Osteocyte (in vitro differentiated cells): ENCODE measurements around the gene HAPLN2. TPM values are rescaled to one million over a fixed set of nuclear protein-coding genes. Genes with fewer than 3 reads are reported as not detected.

Source experiments
- DNase-seq: peaks from one replicate; pipeline ENCODE4 v3.0.0; 2021; ENCODE audit warnings: mixed read lengths; ENCODE audit not compliant: unreplicated experiment; ENCODE audit errors: extremely low spot score
- H3K27ac Mint-ChIP-seq: one replicate; pipeline ENCODE4 v1.8.0; 2021; ENCODE audit warnings: mild to moderate bottlenecking, mixed read lengths; ENCODE audit not compliant: unreplicated experiment
- H3K27me3 Mint-ChIP-seq: one replicate; pipeline ENCODE4 v1.8.0; 2021; ENCODE audit warnings: mixed read lengths; ENCODE audit not compliant: unreplicated experiment
- H3K36me3 Mint-ChIP-seq: one replicate; pipeline ENCODE4 v1.8.0; 2021; ENCODE audit warnings: mixed read lengths; ENCODE audit not compliant: unreplicated experiment
- H3K4me1 Mint-ChIP-seq: one replicate; pipeline ENCODE4 v1.8.0; 2021; ENCODE audit warnings: mixed read lengths; ENCODE audit not compliant: unreplicated experiment
- H3K4me3 Mint-ChIP-seq: one replicate; pipeline ENCODE4 v1.8.0; 2021; ENCODE audit warnings: mild to moderate bottlenecking, moderate library complexity, mixed read lengths; ENCODE audit not compliant: unreplicated experiment
- H3K9me3 Mint-ChIP-seq: one replicate; pipeline ENCODE4 v1.8.0; 2021; ENCODE audit warnings: mixed read lengths; ENCODE audit not compliant: unreplicated experiment
- CTCF ChIP-seq: fragments of 200-600 bp; sonication (generic); IDR thresholded peaks from 2 replicates; pipeline ENCODE4 v1.5.0; 2021; ENCODE audit warnings: antibody characterized with exemption, mild to moderate bottlenecking, moderate library complexity
- total RNA-seq: library from RNA; stranded (reverse); gene quantifications from 2 replicates; pipeline ENCODE4 v1.2.1, GENCODE V29; 2021

HAPLN2 gene
- total RNA-seq, 1 donor from 2014 or later, result 0.35 TPM

GRCh38 chr1:156645056-156645455 lies 25.8 kb downstream of the HAPLN2 start:
- no peak overlapping the region for H3K4me3 Mint-ChIP-seq
- no peaks in the 10 kb centered on the region for H3K9me3 Mint-ChIP-seq
- H3K36me3 Mint-ChIP-seq, result no peaks in the 10 kb centered on the region
- TF ChIP-seq CTCF, result no peak
- H3K4me1 Mint-ChIP-seq, result peaks cover 12% of the 10 kb centered on the region
- no peak for DNase-seq
- peaks cover 82% of the 10 kb centered on the region for H3K27me3 Mint-ChIP-seq
- no peak overlapping the region for H3K27ac Mint-ChIP-seq

GRCh38 chr1:156645666-156646065 lies 26.5 kb downstream of the HAPLN2 start:
- DNase-seq, result no peak
- Mint-ChIP-seq H3K36me3 (no peaks in the 10 kb centered on the region), H3K9me3 (no peaks in the 10 kb centered on the region), H3K4me3 (no peak overlapping the region), H3K4me1 (peaks cover 12% of the 10 kb centered on the region), H3K27me3 (peaks cover 83% of the 10 kb centered on the region), H3K27ac (no peak overlapping the region)
- TF ChIP-seq CTCF, result no peak

- no peaks in the 10 kb centered on the region for H3K36me3 Mint-ChIP-seq
- no peak overlapping the region for H3K4me3 Mint-ChIP-seq
- H3K9me3 Mint-ChIP-seq, result no peaks in the 10 kb centered on the region
- H3K27me3 Mint-ChIP-seq, result peaks cover 77% of the 10 kb centered on the region
- peaks cover 8% of the 10 kb centered on the region for H3K4me1 Mint-ChIP-seq
- no peak for TF ChIP-seq CTCF
- H3K27ac Mint-ChIP-seq, result no peak overlapping the region
- no peak for DNase-seq
Measured at GRCh38 chr1:156646738-156647211, 27.6 kb downstream of the HAPLN2 start.

DNA sequence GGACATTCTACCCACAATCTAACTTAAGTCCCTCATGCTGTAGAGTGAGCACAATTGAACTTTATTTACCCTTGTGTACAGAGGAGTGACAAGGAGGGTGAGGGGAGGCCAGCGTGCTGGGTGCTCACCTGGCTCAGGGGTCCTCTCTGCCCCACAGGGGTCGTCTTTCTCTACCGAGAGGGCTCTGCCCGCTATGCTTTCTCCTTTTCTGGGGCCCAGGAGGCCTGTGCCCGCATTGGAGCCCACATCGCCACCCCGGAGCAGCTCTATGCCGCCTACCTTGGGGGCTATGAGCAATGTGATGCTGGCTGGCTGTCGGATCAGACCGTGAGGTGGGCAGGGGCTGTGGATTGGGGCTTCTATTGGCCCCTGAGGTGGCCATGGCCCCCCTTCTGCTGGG lies 28.1 kb downstream of the HAPLN2 start:
- peaks cover 5% of the 10 kb centered on the region for H3K4me1 Mint-ChIP-seq
- H3K27me3 Mint-ChIP-seq, result peaks cover 80% of the 10 kb centered on the region
- no peak overlapping the region for H3K4me3 Mint-ChIP-seq
- no peak overlapping the region for H3K27ac Mint-ChIP-seq
- H3K9me3 Mint-ChIP-seq, result no peaks in the 10 kb centered on the region
- no peak for DNase-seq
- TF ChIP-seq CTCF, result no peak
- no peaks in the 10 kb centered on the region for H3K36me3 Mint-ChIP-seq

DNA sequence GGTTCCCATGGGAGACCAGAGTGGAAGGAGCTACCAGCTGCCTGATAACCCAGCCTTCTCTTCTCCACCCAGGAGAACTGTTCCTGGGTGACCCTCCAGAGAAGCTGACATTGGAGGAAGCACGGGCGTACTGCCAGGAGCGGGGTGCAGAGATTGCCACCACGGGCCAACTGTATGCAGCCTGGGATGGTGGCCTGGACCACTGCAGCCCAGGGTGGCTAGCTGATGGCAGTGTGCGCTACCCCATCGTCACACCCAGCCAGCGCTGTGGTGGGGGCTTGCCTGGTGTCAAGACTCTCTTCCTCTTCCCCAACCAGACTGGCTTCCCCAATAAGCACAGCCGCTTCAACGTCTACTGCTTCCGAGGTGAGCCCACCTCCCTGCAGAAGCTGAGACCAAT lies 29.3 kb downstream of the HAPLN2 start:
- TF ChIP-seq CTCF, result no peak
- Mint-ChIP-seq H3K9me3 (no peaks in the 10 kb centered on the region), H3K4me1 (no peaks in the 10 kb centered on the region), H3K27ac (no peak overlapping the region), H3K27me3 (peaks cover 75% of the 10 kb centered on the region), H3K4me3 (no peak overlapping the region), H3K36me3 (no peaks in the 10 kb centered on the region)
- DNase-seq, result no peak
